ENCODE measurements around the gene MT1F.

MT1F gene

GRCh38 chr16:56682703-56683397 is 25.1 kb downstream of the MT1F start:
- TF ChIP-seq CTCF (IDR thresholded peaks at IDR 0.05; ENCODE audit: low read depth, low read length, missing control alignments), result no peak
- DNase-seq (ENCODE audit: extremely low read depth, low read depth), result no peak
- peak overlapping the region; percentile 72 for H3K4me3 ChIP-seq (replicated peaks; ENCODE audit: low read depth, low read length)

- no peak for DNase-seq (ENCODE audit: extremely low read depth, low read depth)
- H3K4me3 ChIP-seq (replicated peaks; ENCODE audit: low read depth, low read length), result peak overlapping the region; percentile 72
- no peak for TF ChIP-seq CTCF (IDR thresholded peaks at IDR 0.05; ENCODE audit: low read depth, low read length, missing control alignments)
Measured at GRCh38 chr16:56683424-56684172, 25.8 kb downstream of the MT1F start.

GRCh38 chr16:56684256-56684925 is 26.6 kb downstream of the MT1F start:
- no peak for DNase-seq (ENCODE audit: extremely low read depth, low read depth)

GRCh38 chr16:56684926-56685590 is 27.3 kb downstream of the MT1F start:
- DNase-seq (ENCODE audit: extremely low read depth, low read depth), result no peak
- H3K4me3 ChIP-seq (replicated peaks; ENCODE audit: low read depth, low read length), result no peak overlapping the region
- TF ChIP-seq CTCF (IDR thresholded peaks at IDR 0.05; ENCODE audit: low read depth, low read length, missing control alignments), result no peak

More at GRCh38 chr16:56684256-56684925, 26.6 kb downstream of the MT1F start:
- TF ChIP-seq CTCF (IDR thresholded peaks at IDR 0.05; ENCODE audit: low read depth, low read length, missing control alignments), result no peak
- H3K4me3 ChIP-seq (replicated peaks; ENCODE audit: low read depth, low read length), result no peak overlapping the region

- H3K4me3 ChIP-seq (replicated peaks; ENCODE audit: low read depth, low read length), result no peak overlapping the region
- TF ChIP-seq CTCF (IDR thresholded peaks at IDR 0.05; ENCODE audit: low read depth, low read length, missing control alignments), result no peak
- no peak for DNase-seq (ENCODE audit: extremely low read depth, low read depth)
Measured at GRCh38 chr16:56686758-56687157, 29.0 kb downstream of the MT1F start.

- H3K4me3 ChIP-seq (replicated peaks; ENCODE audit: low read depth, low read length), result no peak overlapping the region
- DNase-seq (ENCODE audit: extremely low read depth, low read depth), result no peak
- TF ChIP-seq CTCF (IDR thresholded peaks at IDR 0.05; ENCODE audit: low read depth, low read length, missing control alignments), result no peak
Measured at GRCh38 chr16:56688762-56689161, 31.0 kb downstream of the MT1F start.
